ENCODE data around the gene IQCK.

GRCh38 chr16:19843371-19843770 is 125.3 kb downstream of the IQCK start:
- TF ChIP-seq CTCF (IDR thresholded peaks at IDR 0.05): no peak
- TF ChIP-seq POLR2A (IDR thresholded peaks at IDR 0.05): no peak

Measured in testis (tissue), 2 donors.